UCSD-AML1 (cell line): ENCODE measurements around the gene RNF215.

Experiments used
- DNase-seq: peaks from one replicate; lab custom pipeline; 2025; ENCODE audit not compliant: unreplicated experiment; lab: John Stamatoyannopoulos, UW

RNF215 gene

DNA sequence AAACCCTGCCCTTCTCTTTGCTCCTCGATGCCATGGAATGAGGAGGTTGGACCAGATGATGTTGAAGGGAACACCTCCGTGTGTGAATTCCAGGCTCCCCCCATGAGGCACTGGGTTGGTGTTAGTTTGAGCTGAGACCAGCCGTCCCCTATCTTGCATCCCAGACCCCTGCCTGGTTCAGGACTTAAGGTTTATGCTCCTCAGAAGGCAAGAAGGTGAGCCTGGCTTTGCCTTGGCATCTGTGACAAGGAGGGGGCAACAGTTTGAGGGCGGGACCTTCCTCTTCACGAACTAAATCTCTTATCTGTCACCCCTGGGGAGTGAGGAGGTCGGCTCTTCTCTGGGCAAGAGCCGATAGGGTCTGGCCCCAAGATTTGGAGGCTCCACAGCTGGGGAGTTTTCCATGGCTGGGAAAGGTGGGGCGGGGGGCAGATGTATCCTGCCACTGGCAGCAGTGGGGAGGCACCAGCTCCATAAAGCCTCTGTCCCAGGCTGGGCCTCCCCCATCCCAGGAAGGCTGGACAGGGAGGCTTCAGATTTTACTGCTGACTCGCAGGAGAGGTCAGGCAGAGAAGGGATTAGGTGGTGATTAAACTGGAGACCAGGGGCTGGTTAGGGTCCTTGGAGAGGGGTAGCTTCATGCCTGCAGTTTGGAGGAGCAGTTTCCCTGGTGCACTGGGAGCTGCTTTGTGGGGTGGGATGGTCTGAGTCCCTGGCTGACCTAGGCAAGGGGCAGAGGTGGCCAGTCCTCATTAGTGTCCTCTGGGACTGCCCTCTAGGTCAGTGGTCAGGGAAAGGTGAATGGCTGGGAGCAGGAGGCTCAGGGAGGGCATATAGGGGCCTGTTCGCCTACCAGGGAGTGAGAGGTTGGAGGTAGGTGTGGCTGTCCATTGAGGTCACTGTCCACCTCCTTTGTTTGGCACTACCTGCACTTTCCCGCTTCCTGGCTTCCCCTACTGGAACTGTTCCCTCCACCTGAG is 10.7 kb upstream of the RNF215 start:
- DNase-seq = no peak

DNA sequence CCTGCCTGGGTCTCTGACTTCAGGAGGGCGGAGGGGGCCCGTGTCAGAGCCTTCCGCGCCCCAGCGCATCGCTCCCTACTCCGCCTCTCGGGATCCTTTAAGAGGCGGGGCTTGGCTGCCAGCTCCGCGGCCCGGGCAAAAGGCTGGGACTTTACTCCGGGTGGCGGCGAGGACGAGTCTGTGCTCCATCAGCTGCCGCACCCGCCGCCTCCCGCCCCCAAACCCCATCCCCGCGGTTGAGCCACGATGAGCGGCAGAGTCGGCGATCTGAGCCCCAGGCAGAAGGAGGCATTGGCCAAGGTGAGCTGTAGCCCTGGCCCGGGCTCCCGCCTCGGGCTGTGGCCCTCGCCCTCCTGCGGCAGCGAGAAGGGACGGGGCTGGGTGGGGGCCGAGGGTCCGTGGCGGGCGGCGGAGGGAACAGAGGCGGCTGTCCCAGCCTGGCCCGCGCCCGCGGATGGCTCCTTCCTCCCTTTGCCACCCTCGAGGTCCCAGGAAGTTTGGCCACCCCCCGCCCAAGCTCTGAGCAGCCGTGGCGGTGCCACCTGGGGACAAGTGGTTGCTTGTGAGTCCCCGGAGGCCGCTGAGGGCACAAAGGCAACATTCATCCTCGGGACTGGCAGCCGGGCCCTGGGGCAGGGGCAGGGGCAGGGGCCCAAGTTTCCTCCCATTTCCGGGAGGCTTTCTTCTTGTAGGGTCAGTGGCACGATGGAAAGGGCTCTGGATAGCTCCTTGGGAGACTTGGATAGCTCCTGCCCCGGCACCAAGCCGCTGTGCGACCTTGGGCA is 9.9 kb upstream of the RNF215 start, which contains the start of gene SEC14L2:
TSS of gene SEC14L2 (plus strand) at position 148 of the 785 bp plus-strand sequence. CDS start at position 247, 99 bp downstream.
- peak; percentile 43 for DNase-seq

DNA sequence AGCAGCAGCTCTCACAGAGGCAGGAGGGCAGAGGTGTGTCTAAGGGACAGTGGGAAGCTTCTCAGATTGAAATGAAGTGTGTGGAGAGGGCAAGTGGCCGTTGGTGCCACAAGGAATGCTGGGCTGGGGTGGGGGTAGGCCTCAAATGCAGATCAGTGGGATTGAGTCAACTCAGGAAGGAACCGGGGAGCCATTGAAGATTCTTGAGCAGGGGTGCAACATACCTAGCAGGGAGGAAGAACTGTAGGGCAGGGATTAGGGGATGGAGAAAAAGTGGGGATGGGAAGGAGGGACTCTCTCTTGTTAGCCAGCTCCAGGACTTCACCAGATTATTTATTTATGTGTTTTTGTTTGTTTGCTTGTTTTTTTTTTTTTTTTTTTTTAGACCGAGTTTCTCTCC is 6.7 kb upstream of the RNF215 start:
- no peak for DNase-seq

DNA sequence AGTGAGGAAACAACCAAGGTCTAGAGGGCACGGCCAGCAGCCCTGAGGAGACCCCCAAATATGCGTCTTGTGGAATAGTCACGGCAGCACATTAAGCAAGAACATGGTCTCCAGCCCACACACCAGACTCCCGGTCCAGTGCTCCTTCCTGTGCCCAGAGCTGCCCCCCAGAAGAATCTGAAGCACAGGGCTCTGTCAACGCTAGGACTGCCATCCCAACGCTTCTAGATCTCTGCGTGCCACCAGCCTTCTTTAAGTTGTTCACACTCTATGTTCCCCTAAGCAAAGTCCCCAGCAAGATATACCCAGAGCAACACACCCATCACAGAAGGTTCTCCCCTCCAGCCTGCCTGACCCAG is 6.1 kb upstream of the RNF215 start:
- DNase-seq = no peak

DNA sequence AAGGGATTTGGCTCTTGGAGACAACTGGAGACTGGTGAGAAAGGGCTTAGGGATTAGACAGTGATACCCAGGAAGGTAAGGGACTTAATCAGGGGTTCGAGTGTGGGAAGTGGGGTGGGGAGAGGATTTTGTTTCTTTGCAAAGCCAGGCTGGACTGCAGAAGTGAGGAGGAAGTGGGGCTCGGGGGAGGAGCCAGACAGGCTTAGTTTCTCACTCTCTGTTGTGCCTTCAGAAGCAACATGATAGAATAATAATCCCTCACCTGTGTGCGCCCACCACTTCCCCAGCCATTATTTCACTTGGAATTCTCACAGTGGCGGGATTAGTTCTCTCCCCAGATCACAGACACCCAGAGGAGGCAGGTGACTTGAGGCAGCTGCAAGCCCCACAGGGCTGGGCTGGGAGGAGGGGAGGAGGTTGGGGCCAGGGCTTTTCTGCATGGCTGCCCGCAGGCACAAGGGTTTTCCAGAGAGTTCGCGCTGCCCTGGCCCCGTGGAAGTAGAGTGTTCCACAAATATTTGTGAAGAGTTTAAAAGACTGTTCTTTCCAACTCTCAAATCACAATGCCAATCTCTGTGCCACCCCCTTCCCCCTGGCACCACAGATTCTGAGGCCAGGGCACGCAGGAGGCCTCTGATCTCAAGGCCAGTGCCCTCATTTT is 5.6 kb upstream of the RNF215 start:
- peak; percentile 31 for DNase-seq

DNA sequence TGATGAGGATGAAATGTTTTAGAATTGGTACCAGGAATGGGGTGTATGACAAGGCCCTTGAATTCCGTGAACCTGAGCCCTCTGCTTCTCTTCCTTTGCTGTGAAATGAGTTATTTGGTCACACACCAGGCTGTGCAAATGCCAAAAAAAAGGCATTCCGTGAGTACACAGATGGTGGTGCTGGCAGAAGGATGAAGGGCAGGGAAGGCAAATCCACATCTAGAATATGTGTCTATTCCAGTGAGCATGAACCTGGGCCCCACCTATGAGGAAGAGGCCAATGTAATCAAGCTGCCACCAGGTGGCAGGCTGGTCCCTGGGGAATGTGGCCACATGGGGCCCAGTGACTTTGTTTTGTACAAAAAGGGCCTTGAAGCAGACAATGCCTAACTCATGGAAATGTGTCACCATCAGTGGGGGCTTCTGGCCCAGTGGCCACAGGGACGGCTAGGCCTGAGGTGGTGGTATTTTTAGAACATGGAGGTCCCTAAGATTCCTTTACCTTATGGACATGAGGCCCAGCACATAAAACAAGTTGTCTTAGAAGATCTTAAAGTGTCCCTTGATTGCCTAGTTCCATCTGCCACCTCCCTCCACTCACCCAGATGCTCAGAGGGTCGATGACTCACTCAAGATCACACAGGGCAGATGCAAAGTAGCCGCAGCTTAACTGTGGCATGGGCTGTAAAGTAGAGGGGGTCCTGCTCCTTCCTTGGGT is 3.9 kb upstream of the RNF215 start:
- DNase-seq = peak; percentile 80

DNA sequence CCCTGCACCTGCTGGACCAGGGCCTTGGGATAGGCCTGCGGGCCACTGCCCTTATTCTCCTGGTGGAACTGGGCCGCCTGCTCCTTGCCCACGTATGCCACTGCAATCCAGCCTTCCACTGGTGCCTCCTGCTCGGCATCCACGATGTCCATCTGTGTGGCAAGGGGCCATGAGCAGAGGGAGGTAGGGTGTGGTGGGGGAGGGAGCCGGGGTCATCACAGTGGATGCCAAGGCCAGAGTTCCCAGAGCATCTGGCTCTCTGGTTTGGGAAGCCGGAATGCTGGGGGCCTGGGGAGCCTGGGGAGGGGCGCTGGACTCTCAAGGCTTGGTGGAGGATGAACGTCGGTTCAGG is 627 bp downstream of the RNF215 start:
- no peak for DNase-seq

DNA sequence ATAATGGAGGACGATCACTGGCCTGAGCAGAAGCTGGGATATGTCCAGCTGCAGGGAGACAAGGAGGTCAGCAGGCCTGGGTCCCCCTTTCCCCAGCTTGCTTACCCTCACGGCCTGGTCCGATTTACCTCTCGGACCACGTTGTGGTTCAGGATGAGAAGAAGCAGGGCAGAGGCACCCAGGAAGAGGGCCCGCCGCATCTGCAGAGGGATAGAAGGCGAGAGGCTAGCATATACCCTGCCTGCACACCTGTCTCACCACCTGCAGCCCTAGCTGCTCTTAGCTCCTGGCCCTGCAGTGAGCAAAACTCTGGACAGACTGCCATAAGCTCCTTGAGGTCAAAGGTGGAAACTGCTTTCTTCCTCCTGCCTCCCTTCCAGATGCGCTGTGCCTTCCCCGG is 1.3 kb downstream of the RNF215 start:
- no peak for DNase-seq

DNA sequence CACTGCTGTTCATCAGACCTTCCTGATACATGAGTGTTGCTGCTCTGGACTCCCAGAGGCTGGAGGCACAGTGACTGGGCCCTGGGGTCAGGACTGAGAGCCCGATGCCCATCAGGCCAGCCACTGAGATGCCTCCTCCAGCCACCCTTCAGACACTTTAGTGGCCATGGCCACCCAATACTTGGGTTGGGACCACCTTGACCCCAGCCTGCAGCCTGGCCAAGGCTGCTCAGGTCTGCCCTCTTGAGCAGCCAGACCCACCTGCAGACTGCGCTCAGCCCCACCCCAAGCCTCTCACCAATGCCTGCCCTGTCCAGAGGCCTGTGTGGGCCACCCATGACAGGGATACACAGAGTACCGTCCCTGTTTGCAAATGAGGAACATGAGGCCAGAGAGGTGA is 4.2 kb downstream of the RNF215 start:
- no peak for DNase-seq

DNA sequence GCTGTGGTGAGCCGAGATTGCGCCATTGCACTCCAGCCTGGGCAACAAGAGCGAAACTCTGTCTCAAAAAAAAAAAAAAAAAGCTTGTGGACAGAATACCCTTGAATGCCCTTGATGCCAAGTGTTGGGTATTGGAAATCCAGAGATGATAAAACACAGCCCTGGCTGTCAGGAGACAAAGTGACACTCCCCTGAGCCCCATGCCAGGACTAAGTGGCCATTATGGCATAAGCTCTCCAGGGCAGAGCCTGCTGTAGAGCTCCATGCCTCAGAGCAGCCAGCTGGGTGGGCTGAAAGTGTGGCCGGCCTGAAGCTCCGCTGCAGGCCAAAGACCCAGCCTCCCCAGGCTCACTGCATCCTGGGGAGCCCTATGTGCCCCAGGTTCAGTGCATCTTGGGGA is 4.9 kb downstream of the RNF215 start:
- DNase-seq = no peak

DNA sequence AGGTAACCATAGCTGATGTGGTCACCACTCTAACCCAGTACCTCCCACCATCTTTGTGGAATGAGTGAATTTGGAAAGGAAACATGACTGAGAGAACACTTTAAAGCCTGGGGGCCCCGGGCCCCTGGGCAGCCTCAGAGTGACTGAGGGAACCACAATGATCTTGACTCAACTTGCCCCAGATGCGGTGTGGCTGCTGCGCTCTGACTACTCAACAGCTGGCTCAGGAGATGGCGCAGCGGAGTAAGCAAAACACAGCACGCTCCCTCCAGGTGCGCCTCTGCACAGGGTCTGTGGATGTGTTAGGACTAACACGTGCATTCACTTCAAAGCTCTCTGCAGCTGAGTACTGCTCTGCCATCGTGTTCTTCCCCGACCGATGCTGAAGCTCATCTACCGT is 5.9 kb downstream of the RNF215 start:
- no peak for DNase-seq

DNA sequence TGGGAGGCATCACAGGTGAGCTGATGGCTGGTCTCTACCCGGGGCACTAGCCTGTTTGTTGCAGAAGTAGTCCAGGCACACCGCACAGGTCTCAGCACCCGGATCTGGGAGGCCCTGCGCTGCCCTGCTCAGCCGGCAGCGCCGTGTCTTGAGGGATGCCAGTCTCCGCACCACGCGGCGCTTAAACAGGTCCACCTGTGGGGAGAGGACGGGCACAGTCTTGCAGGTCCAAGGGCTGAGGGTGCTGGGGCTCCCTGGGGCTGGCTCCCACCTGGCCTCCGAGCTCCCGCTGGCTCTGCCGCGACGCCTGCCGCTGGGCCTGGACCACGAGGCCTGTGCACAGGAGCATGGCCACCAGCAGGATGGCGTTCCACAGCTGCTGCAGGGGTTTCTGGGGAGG is 7.2 kb downstream of the RNF215 start:
- DNase-seq = no peak

DNA sequence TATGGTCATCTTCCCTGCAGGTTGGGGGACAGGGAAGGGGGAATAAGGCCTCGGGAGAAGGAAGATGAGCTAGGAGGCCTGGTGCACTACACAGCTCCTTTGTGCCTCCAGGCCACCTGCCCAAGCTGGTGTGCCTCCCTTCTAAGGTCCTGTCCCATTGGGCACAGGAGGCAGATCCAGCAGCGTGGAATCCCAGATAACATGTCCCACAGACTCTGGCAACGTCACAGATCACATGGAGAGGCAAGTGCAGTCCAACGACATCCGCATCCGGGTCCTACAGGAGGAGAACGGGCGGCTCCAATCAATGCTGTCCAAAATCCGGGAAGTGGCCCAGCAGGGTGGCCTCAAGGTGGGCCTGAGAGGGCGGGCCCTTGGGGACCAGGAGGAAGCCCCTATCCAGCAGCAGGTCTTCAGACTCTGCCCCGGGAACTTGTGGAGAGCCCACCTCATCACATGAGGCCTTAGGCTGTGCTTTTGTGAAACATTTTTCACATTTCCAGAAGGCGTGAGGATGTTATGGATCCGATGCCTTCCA is 11.8 kb downstream of the RNF215 start:
- DNase-seq = no peak

DNA sequence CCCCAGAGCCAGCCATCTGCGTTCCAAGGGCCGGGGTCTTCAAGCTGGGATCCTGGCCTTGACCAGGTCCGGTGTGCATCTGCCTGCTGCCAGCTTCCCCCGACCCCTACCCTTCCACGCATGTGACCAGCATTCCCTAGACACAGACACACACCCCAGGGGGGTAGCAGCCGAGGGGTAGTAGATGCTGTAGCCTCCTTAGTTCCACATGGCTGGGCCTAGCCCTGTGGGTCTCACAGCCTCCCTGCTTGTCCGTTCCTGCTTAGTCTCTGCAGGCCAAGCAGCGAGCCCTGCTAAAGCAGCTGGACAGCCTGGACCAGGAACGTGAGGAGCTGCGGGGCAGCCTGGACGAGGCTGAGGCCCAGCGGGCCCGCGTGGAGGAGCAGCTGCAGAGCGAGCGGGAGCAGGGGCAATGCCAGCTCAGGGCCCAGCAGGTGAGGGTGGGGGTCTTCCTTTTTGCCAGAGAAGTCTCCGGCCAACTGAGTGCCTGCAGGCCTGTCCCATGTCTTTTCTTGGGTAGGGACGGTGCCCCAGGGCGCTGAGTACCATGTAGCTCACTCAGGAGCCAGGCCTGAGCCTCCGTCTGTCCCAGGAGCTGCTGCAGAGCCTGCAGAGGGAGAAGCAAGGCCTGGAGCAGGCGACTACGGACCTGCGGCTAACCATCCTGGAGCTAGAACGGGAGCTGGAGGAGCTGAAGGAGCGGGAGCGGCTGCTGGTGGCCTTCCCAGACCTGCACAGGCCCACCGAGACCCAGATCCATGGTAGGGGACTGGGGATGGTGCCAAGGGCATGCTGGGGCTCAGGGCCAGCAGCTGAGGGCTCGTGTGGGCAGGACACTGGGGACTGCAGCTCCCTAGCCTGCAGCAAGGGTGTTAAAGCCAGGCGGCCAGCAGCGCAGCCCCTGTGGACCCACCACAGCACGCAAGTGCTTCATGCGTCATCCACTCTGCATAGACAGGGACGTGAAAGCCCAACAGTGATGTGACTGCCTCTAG is 13.6 kb downstream of the RNF215 start:
- no peak for DNase-seq

DNA sequence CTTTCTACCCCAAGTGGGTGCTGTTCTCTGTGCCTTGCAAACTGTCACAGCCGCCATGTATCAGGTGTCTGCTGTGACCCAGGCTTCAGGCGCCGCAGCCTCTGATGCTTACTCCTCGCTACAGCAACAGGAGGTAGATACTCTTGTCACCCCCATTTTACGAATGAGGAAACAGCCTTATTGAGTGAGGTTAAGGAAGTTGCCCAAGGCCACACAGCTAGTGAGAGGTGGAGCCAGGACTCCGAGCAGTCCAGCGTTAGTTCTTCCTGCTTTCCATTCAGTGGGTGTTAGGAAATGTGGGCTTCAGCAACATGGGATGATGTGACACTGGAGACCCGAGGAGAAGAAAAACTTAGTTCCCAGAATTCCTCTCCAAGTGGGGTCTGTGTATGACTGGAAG is 14.3 kb downstream of the RNF215 start:
- peak; percentile 38 for DNase-seq

DNA sequence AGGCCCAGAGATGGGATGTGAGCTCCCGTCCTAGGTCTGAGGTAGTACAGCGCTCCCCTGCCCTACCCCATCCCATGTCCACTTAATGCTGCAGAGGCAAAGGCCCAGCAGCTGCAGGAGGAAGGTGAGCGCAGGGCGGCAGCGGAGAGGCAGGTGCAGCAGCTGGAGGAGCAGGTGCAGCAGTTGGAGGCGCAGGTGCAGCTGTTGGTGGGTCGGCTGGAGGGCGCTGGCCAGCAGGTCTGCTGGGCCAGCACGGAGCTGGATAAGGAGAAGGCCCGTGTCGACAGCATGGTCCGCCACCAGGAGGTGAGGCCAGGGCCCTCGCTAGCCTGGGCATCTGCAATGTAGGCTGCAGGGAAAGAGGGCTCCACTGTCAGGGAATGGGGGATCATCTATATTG is 15.2 kb downstream of the RNF215 start:
- DNase-seq = no peak

DNA sequence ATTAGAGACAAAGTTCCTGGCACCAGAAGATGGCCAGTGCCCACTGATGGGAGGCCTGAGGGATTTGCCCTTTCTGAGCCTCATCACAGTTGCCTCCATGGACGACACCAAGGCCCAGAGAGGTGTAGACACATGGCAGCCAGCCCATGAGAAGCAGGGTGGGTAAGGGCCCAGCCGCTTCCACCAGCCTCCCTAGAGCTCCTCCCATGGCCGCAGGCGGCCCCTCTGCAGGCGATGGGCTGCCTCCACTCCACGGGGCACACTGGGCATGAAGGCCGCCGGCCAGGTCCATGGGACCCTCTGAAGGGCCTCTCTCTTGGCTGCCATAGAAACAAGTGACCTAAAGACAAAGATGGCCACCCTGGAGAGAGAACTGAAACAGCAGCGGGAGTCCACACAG is 15.9 kb downstream of the RNF215 start:
- DNase-seq = no peak

DNA sequence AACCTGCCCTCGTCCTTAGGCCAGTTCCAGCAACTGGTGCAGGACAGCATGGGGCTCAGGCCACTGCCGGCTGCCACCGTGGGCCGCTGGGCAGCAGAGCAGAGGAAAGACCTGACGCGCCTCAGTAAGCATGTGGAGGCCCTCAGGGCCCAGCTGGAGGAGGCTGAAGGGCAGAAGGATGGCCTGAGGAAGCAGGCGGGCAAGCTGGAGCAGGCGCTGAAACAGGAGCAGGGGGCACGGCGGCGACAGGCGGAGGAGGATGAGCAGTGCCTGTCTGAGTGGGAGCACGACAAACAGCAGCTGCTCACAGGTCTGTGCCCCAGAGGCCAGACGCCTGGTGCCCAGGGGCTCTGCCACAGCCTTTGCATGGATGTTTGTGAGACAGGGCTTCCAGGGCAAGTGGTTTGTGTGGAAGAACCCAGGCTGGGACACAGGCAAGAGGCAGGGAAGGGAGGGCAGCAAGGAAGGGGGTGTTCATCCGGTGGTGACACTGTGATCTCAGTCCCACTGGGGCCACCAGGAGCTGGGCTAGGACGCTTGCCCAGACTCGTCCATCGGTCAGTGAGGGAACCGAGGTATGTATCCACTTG is 16.5 kb downstream of the RNF215 start:
- DNase-seq = no peak

DNA sequence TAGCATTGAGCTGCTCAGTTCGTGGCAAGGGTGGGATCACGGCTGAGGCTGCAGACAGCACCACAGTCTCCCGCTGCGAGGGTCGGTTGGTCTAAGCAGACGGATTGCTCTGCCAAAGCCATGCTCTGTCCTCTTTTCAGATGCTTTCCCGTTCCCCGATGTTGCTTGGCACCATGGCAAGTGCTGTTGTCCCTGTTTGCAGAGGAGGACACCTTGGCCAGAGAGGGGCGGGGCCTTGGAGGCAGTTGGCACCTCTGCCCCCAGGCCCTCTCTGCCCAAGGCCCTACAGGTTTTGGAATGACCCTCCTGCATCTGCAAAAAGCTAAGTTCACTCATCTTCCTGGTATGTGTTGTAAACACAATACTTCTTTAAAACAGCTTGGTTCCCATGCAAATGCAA is 18.8 kb downstream of the RNF215 start:
- DNase-seq = no peak
